SJSA1 (cell line): Measurements from ENCODE around the gene PPIF. TPM values are rescaled to one million over a fixed set of nuclear protein-coding genes. Genes with fewer than 3 reads are reported as not detected.

Experiments used
- DNase-seq, 2 experiments: peaks; one replicate each; pipeline ENCODE4 v3.0.0-alpha.2; 2015 to 2020; ENCODE audit warnings: low spot score in 2 of 2, low read depth in 1 of 2
- H3K27ac ChIP-seq: fragments of 250-450 bp; sonication (Bioruptor Pico); 2 replicates; pipeline ENCODE4 v1.5.1; 2020; ENCODE audit warnings: mild to moderate bottlenecking, moderate library complexity
- H3K27me3 ChIP-seq: fragments of 250-450 bp; sonication (Bioruptor Pico); replicated peaks from 2 replicates; pipeline ENCODE4 v1.5.1; 2020; ENCODE audit warnings: mild to moderate bottlenecking, moderate library complexity
- H3K36me3 ChIP-seq: fragments of 250-450 bp; sonication (Bioruptor Pico); 2 replicates; pipeline ENCODE4 v1.5.1; 2020; ENCODE audit warnings: mild to moderate bottlenecking
- H3K4me1 ChIP-seq: fragments of 250-450 bp; sonication (Bioruptor Pico); replicated peaks from 2 replicates; pipeline ENCODE4 v1.6.1; 2021; ENCODE audit warnings: mild to moderate bottlenecking
- H3K4me3 ChIP-seq: fragments of 250-450 bp; sonication (Bioruptor Pico); 2 replicates; pipeline ENCODE4 v1.5.1; 2020; ENCODE audit warnings: mild to moderate bottlenecking
- H3K9me3 ChIP-seq: fragments of 250-450 bp; sonication (Bioruptor Pico); replicated peaks from 2 replicates; pipeline ENCODE4 v1.5.1; 2020; ENCODE audit warnings: mild to moderate bottlenecking
- total RNA-seq: library from RNA; depleted of rRNA; stranded (reverse); fragments of >200 nt; shearing (Covaris generic); gene quantifications from 2 replicates; pipeline ENCODE4 v1.2.3, GENCODE V29; 2014

PPIF gene
- total RNA-seq, 1 experiment from 2014 or later = 31.7 TPM

- Histone ChIP-seq H3K4me3 (no peak overlapping the region), H3K9me3 (no peaks in the 10 kb centered on the region), H3K4me1 (peaks cover 25% of the 10 kb centered on the region), H3K27me3 (no peaks in the 10 kb centered on the region), H3K27ac (no peak overlapping the region), H3K36me3 (peaks cover 99% of the 10 kb centered on the region)
- DNase-seq = peak in 1 of 2 experiments; percentile 39
These were observed 5.0 kb downstream of the PPIF start for GRCh38 chr10:79352035-79352877.

GRCh38 chr10:79353000-79353406, 5.7 kb downstream of the PPIF start:
- Histone ChIP-seq H3K4me1 (peaks cover 19% of the 10 kb centered on the region), H3K36me3 (peaks cover 95% of the 10 kb centered on the region), H3K9me3 (no peaks in the 10 kb centered on the region), H3K27me3 (no peaks in the 10 kb centered on the region), H3K27ac (no peak overlapping the region), H3K4me3 (no peak overlapping the region)
- DNase-seq = peak in 1 of 2 experiments; percentile 33

- Histone ChIP-seq H3K27me3 (no peaks in the 10 kb centered on the region), H3K4me3 (no peak overlapping the region), H3K4me1 (peaks cover 12% of the 10 kb centered on the region), H3K9me3 (no peaks in the 10 kb centered on the region), H3K36me3 (peaks cover 88% of the 10 kb centered on the region), H3K27ac (no peak overlapping the region)
- peak in 1 of 2 experiments; percentile 34 for DNase-seq
These were observed 6.5 kb downstream of the PPIF start for GRCh38 chr10:79353726-79354125.

- H3K27ac ChIP-seq = no peak overlapping the region
- no peak for DNase-seq
- H3K9me3 ChIP-seq = no peaks in the 10 kb centered on the region
- H3K36me3 ChIP-seq = peaks cover 83% of the 10 kb centered on the region
- no peaks in the 10 kb centered on the region for H3K27me3 ChIP-seq
- H3K4me1 ChIP-seq = peaks cover 8% of the 10 kb centered on the region
- no peak overlapping the region for H3K4me3 ChIP-seq
These were observed 6.9 kb downstream of the PPIF start for GRCh38 chr10:79354141-79354540.

GRCh38 chr10:79354615-79355014, 7.3 kb downstream of the PPIF start:
- no peak for DNase-seq
- no peaks in the 10 kb centered on the region for H3K27me3 ChIP-seq

GRCh38 chr10:79355420-79356017, 8.2 kb downstream of the PPIF start:
- H3K36me3 ChIP-seq = peaks cover 70% of the 10 kb centered on the region
- no peak for DNase-seq
- no peak overlapping the region for H3K4me3 ChIP-seq
- no peaks in the 10 kb centered on the region for H3K4me1 ChIP-seq
- H3K27me3 ChIP-seq = no peaks in the 10 kb centered on the region
- no peaks in the 10 kb centered on the region for H3K9me3 ChIP-seq
- H3K27ac ChIP-seq = no peak overlapping the region

More at GRCh38 chr10:79354615-79355014, 7.3 kb downstream of the PPIF start:
- no peak overlapping the region for H3K27ac ChIP-seq
- no peaks in the 10 kb centered on the region for H3K9me3 ChIP-seq
- H3K4me1 ChIP-seq = peaks cover 3% of the 10 kb centered on the region
- H3K4me3 ChIP-seq = no peak overlapping the region
- H3K36me3 ChIP-seq = peaks cover 79% of the 10 kb centered on the region

GRCh38 chr10:79356104-79356503, 8.8 kb downstream of the PPIF start:
- Histone ChIP-seq H3K9me3 (no peaks in the 10 kb centered on the region), H3K4me3 (no peak overlapping the region)

GRCh38 chr10:79357180-79357579, 9.9 kb downstream of the PPIF start:
- no peaks in the 10 kb centered on the region for H3K9me3 ChIP-seq

More at GRCh38 chr10:79356104-79356503, 8.8 kb downstream of the PPIF start:
- Histone ChIP-seq H3K4me1 (no peaks in the 10 kb centered on the region), H3K27me3 (no peaks in the 10 kb centered on the region), H3K36me3 (peaks cover 64% of the 10 kb centered on the region), H3K27ac (no peak overlapping the region)
- DNase-seq = no peak

GRCh38 chr10:79358811-79359210, 11.5 kb downstream of the PPIF start:
- peaks cover 37% of the 10 kb centered on the region for H3K36me3 ChIP-seq
- no peak overlapping the region for H3K27ac ChIP-seq
- H3K27me3 ChIP-seq = no peaks in the 10 kb centered on the region
- H3K9me3 ChIP-seq = no peaks in the 10 kb centered on the region
- no peak for DNase-seq
- H3K4me3 ChIP-seq = no peak overlapping the region
- H3K4me1 ChIP-seq = peaks cover 19% of the 10 kb centered on the region

More at GRCh38 chr10:79357180-79357579, 9.9 kb downstream of the PPIF start:
- no peak for DNase-seq
- no peak overlapping the region for H3K4me3 ChIP-seq
- H3K4me1 ChIP-seq = peaks cover 11% of the 10 kb centered on the region; the same call in 1 of the 2 replicates
- no peaks in the 10 kb centered on the region for H3K27me3 ChIP-seq
- H3K36me3 ChIP-seq = peaks cover 53% of the 10 kb centered on the region
- H3K27ac ChIP-seq = no peak overlapping the region

GRCh38 chr10:79359816-79360498, 12.7 kb downstream of the PPIF start:
- H3K4me1 ChIP-seq = peaks cover 19% of the 10 kb centered on the region
- no peaks in the 10 kb centered on the region for H3K27me3 ChIP-seq
- DNase-seq = no peak
- peaks cover 25% of the 10 kb centered on the region for H3K36me3 ChIP-seq
- no peak overlapping the region for H3K4me3 ChIP-seq
- no peak overlapping the region for H3K27ac ChIP-seq
- no peaks in the 10 kb centered on the region for H3K9me3 ChIP-seq

- no peaks in the 10 kb centered on the region for H3K27me3 ChIP-seq
- H3K9me3 ChIP-seq = no peaks in the 10 kb centered on the region
These were observed 13.5 kb downstream of the PPIF start for GRCh38 chr10:79360499-79361342.

GRCh38 chr10:79361726-79362397, 14.6 kb downstream of the PPIF start:
- DNase-seq = peak; percentile 37 to 41
- Histone ChIP-seq H3K36me3 (peaks cover 6% of the 10 kb centered on the region), H3K27ac (no peak overlapping the region), H3K27me3 (no peaks in the 10 kb centered on the region), H3K4me3 (no peak overlapping the region), H3K9me3 (no peaks in the 10 kb centered on the region), H3K4me1 (peaks cover 19% of the 10 kb centered on the region)

More at GRCh38 chr10:79360499-79361342, 13.5 kb downstream of the PPIF start:
- Histone ChIP-seq H3K36me3 (peaks cover 18% of the 10 kb centered on the region), H3K4me1 (peaks cover 19% of the 10 kb centered on the region), H3K27ac (no peak overlapping the region), H3K4me3 (no peak overlapping the region)
- peak; percentile 20 to 43 for DNase-seq
